Vagina (tissue), 2 donors: Measurements from ENCODE around the gene ATR.

Experiments used
- POLR2A ChIP-seq, 2 donors: fragments of 450-650 bp; IDR thresholded peaks; one replicate each; pipeline ENCODE4 v1.6.1; 2017; ENCODE audit warnings: antibody characterized with exemption in 2 of 2, mild to moderate bottlenecking in 2 of 2, moderate library complexity in 2 of 2
- POLR2AphosphoS5 ChIP-seq, 2 donors: sonication (generic); formaldehyde crosslinking; IDR thresholded peaks; one replicate each; pipeline ENCODE4 v1.9.0; 2017; ENCODE audit warnings: antibody characterized with exemption in 2 of 2, mild to moderate bottlenecking in 2 of 2, low read depth in 1 of 2; ENCODE audit not compliant: insufficient read depth in 1 of 2
- TF ChIP-seq, protein P1 (sequence below), 3 experiments: fragments of 450-650 bp in 2 of 3; fragments of 200-600 bp in 1 of 3; sonication (generic) in 1 of 3; IDR thresholded peaks; one replicate each; pipeline ENCODE4 v1.5.1; 2017 to 2019; ENCODE audit warnings: antibody characterized with exemption in 3 of 3, mild to moderate bottlenecking in 2 of 3, moderate library complexity in 2 of 3

DNA sequence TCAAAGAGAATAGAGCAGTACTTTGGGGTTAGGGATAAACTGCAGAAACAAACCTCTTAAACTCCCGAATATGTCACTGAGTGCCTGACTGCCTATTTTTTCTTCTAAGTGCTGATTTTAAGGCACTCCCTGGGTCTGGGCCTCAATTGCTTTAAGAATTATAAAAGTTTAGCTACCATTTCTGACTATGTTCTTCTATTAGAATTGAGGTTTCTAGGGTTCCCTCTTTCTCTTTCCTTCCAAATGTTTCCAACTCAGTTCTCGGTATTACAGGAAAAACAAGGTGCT lies 46.6 kb upstream of the ATR start:
- TF ChIP-seq, protein P1, sequence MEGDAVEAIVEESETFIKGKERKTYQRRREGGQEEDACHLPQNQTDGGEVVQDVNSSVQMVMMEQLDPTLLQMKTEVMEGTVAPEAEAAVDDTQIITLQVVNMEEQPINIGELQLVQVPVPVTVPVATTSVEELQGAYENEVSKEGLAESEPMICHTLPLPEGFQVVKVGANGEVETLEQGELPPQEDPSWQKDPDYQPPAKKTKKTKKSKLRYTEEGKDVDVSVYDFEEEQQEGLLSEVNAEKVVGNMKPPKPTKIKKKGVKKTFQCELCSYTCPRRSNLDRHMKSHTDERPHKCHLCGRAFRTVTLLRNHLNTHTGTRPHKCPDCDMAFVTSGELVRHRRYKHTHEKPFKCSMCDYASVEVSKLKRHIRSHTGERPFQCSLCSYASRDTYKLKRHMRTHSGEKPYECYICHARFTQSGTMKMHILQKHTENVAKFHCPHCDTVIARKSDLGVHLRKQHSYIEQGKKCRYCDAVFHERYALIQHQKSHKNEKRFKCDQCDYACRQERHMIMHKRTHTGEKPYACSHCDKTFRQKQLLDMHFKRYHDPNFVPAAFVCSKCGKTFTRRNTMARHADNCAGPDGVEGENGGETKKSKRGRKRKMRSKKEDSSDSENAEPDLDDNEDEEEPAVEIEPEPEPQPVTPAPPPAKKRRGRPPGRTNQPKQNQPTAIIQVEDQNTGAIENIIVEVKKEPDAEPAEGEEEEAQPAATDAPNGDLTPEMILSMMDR (IDR thresholded peaks at IDR 0.05), result no peak
- TF ChIP-seq POLR2AphosphoS5 (IDR thresholded peaks at IDR 0.05; ENCODE audit: insufficient read depth in 1 of 2, low read depth in 1 of 2) (no peak), POLR2A (IDR thresholded peaks at IDR 0.05) (no peak)
